ENCODE data around the gene TRABD2A. TPM values are rescaled to one million over a fixed set of nuclear protein-coding genes. Genes with fewer than 3 reads are reported as not detected.
"Not testable (repeated sequence)": the region's sequence is repeated elsewhere in the genome, so short reads cannot be mapped to it uniquely, and the experiment has no call there.

The TRABD2A gene
- total RNA-seq, 2 experiments from 2014 or later = 1.6 to 1.9 TPM

DNA sequence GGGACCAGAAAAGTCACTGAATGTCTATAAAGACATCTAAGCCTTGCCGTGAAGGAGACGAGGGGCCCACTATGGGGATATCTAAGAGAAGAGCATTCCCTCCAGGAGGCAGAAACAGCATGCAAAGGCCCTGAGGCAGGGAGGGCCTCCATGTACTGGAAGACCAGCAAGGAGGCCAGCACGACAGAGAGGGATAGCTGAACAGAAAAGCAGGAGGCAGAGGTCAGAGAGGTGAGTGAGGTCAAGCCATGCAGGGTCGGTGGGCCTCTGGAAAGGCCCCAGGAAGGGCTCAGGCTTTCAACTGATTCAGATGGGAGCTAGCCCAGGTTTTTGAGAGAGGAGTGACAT lies 5.7 kb downstream of the TRABD2A start:
- TF ChIP-seq, protein P1, sequence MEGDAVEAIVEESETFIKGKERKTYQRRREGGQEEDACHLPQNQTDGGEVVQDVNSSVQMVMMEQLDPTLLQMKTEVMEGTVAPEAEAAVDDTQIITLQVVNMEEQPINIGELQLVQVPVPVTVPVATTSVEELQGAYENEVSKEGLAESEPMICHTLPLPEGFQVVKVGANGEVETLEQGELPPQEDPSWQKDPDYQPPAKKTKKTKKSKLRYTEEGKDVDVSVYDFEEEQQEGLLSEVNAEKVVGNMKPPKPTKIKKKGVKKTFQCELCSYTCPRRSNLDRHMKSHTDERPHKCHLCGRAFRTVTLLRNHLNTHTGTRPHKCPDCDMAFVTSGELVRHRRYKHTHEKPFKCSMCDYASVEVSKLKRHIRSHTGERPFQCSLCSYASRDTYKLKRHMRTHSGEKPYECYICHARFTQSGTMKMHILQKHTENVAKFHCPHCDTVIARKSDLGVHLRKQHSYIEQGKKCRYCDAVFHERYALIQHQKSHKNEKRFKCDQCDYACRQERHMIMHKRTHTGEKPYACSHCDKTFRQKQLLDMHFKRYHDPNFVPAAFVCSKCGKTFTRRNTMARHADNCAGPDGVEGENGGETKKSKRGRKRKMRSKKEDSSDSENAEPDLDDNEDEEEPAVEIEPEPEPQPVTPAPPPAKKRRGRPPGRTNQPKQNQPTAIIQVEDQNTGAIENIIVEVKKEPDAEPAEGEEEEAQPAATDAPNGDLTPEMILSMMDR (conservative IDR thresholded peaks at IDR 0.05; ENCODE audit: low read length) = no peak
- TF ChIP-seq EZH2phosphoT487 (IDR thresholded peaks at IDR 0.05; ENCODE audit: borderline replicate concordance, low read depth, low read length) = no peak
- H3K27ac ChIP-seq (ENCODE audit: low read depth, low read length, poor library complexity, severe bottlenecking) = no peak overlapping the region
- H3K4me1 ChIP-seq (ENCODE audit: insufficient read depth, low read length, poor library complexity, severe bottlenecking) = no peaks in the 10 kb centered on the region
- no peaks in the 10 kb centered on the region for H3K79me2 ChIP-seq (ENCODE audit: insufficient read depth, low read depth, low read length)
- BruUV-seq (replicated peaks) = no TSS peak
- H4K20me1 ChIP-seq (ENCODE audit: insufficient read depth, low read length) = no peaks in the 10 kb centered on the region
- no peaks in the 10 kb centered on the region for H3K9me2 ChIP-seq (ENCODE audit: insufficient read depth, low read length)
- H2AFZ ChIP-seq (ENCODE audit: low read length) = no peak overlapping the region
- intact Hi-C loops (cut with micrococcal nuclease; ENCODE audit: unreplicated experiment) = no loop called here
- no peaks in the 10 kb centered on the region for H3K9me3 ChIP-seq (ENCODE audit: low read length)
- ChIA-PET CTCF (ENCODE audit: unreplicated experiment) (no interaction called here), POLR2A (interaction anchor here (0.6 kb wide), 1 partner anchor 271 kb away, joined by 5 read pairs; no protein-coding TSS in a partner anchor)
- no peak overlapping the region for H3K4me3 ChIP-seq (ENCODE audit: low read depth, low read length, poor library complexity, severe bottlenecking)
- no peak overlapping the region for H3K4me2 ChIP-seq (ENCODE audit: low read length)
- no peaks in the 10 kb centered on the region for H3K36me3 ChIP-seq (ENCODE audit: insufficient read depth, low read length)
- DNase-seq (ENCODE audit: low spot score) = no peak

DNA sequence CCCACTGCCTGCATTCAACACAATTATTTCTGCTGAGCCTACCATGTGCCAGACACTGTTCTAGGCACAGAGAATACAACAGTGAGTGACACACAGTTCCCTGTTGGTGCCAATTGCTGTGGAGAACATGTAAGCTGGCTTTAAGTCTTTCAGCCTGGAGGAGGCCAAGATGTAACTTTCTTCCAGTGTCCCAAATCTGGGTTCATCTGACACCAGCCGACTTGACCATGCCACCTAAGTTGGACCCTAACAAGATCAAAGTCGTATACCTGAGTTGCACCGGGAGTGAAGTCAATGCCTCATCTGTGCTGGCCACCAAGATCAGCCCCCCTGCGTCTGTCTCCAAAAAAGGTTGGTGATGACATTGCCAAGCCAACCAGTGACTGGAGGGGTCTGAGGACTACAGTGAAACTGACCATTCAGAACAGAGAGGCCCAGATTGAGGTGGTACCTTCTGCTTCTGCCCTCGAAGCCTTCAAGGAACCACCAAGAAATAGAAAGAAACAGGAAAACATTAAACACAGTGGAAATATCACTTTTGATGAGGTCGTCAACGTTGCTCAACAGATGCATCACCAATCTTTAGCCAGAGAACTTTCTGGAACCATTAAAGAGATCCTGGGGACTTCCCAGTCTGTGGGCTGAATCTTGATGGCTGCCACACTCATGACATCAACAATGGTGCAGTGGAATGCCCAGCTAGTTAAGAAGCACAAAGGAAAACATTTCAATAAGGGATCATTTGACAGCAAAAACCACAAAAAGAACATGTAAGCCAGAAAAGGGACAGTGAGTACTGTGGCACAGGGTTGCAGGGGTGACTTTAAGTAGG lies 6.3 kb downstream of the TRABD2A start:
- POLR2A ChIA-PET = no interaction called here
- H3K36me3 ChIP-seq (ENCODE audit: insufficient read depth, low read length) = no peaks in the 10 kb centered on the region
- no peak overlapping the region for H2AFZ ChIP-seq (ENCODE audit: low read length)
- intact Hi-C loops (cut with micrococcal nuclease; ENCODE audit: unreplicated experiment) = no loop called here
- H3K27ac ChIP-seq (ENCODE audit: low read depth, low read length, poor library complexity, severe bottlenecking) = no peak overlapping the region
- H3K4me1 ChIP-seq (ENCODE audit: insufficient read depth, low read length, poor library complexity, severe bottlenecking) = no peaks in the 10 kb centered on the region
- no peak for TF ChIP-seq EZH2phosphoT487 (IDR thresholded peaks at IDR 0.05; ENCODE audit: borderline replicate concordance, low read depth, low read length)
- TF ChIP-seq, protein P1 (conservative IDR thresholded peaks at IDR 0.05; ENCODE audit: low read length) = no peak
- BruUV-seq (replicated peaks) = no TSS peak
- no peaks in the 10 kb centered on the region for H3K9me3 ChIP-seq (ENCODE audit: low read length)
- no peak for DNase-seq (ENCODE audit: low spot score)
- CTCF ChIA-PET (ENCODE audit: unreplicated experiment) = no interaction called here
- no peaks in the 10 kb centered on the region for H3K9me2 ChIP-seq (ENCODE audit: insufficient read depth, low read length)
- no peaks in the 10 kb centered on the region for H3K79me2 ChIP-seq (ENCODE audit: insufficient read depth, low read depth, low read length)
- no peak overlapping the region for H3K4me3 ChIP-seq (ENCODE audit: low read depth, low read length, poor library complexity, severe bottlenecking)
- no peak overlapping the region for H3K4me2 ChIP-seq (ENCODE audit: low read length)
- no peaks in the 10 kb centered on the region for H4K20me1 ChIP-seq (ENCODE audit: insufficient read depth, low read length)

DNA sequence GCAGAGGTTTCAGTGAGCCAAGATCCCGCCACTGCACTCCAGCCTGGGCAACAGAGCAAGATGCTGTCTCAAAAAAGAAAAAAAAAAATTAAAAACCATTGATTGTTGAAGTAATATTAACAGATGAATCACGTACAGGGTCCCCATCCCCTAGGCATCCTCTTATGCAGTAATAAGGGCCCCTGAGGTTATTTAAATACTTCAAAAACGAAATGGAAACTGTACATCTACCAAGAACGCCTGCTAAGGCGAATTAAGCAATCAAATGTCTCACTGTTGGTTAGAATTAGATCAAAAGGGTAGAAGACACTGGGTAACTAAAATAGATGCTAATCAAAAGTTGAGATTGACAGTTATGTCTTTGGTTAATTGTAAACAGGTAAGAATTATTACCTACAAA lies 7.5 kb downstream of the TRABD2A start:
- Histone ChIP-seq H3K4me3 (ENCODE audit: low read depth, low read length, poor library complexity, severe bottlenecking) (no peak overlapping the region), H3K36me3 (ENCODE audit: insufficient read depth, low read length) (no peaks in the 10 kb centered on the region), H3K79me2 (ENCODE audit: insufficient read depth, low read depth, low read length) (no peaks in the 10 kb centered on the region), H2AFZ (ENCODE audit: low read length) (no peak overlapping the region), H3K9me3 (ENCODE audit: low read length) (no peaks in the 10 kb centered on the region), H4K20me1 (ENCODE audit: insufficient read depth, low read length) (no peaks in the 10 kb centered on the region), H3K4me1 (ENCODE audit: insufficient read depth, low read length, poor library complexity, severe bottlenecking) (no peaks in the 10 kb centered on the region), H3K27ac (ENCODE audit: low read depth, low read length, poor library complexity, severe bottlenecking) (no peak overlapping the region), H3K9me2 (ENCODE audit: insufficient read depth, low read length) (no peaks in the 10 kb centered on the region), H3K4me2 (ENCODE audit: low read length) (no peak overlapping the region)
- no TSS peak for BruUV-seq (replicated peaks)
- intact Hi-C loops (cut with micrococcal nuclease; ENCODE audit: unreplicated experiment) = no loop called here
- DNase-seq (ENCODE audit: low spot score) = no peak
- TF ChIP-seq EZH2phosphoT487 (IDR thresholded peaks at IDR 0.05; ENCODE audit: borderline replicate concordance, low read depth, low read length) = no peak
- TF ChIP-seq, protein P1 (conservative IDR thresholded peaks at IDR 0.05; ENCODE audit: low read length) = no peak
- POLR2A ChIA-PET = no interaction called here
- CTCF ChIA-PET (ENCODE audit: unreplicated experiment) = no interaction called here

DNA sequence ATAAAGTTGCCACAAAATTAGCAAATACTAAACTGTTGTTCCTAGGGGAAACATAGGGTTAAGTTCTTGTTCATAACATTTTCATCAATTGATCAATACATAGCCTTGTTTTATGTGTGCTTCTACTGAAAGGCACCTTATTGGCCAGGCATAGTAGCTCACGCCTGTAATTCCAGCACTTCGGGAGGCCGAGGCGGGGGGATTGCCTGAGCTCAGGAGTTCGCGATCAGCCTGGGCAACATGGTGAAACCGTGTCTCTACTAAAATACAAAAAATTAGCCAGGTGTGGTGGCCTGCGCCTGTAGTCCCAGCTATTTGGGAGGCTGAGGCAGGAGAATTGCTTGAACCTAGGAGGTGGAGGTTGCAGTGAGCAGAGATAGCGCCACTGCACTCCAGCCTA lies 8.2 kb downstream of the TRABD2A start:
- H3K4me3 ChIP-seq (ENCODE audit: low read depth, low read length, poor library complexity, severe bottlenecking); H3K9me2 ChIP-seq (ENCODE audit: insufficient read depth, low read length); POLR2A ChIA-PET; H3K4me2 ChIP-seq (ENCODE audit: low read length); DNase-seq (ENCODE audit: low spot score); H2AFZ ChIP-seq (ENCODE audit: low read length); H4K20me1 ChIP-seq (ENCODE audit: insufficient read depth, low read length); intact Hi-C loops (cut with micrococcal nuclease; ENCODE audit: unreplicated experiment); H3K36me3 ChIP-seq (ENCODE audit: insufficient read depth, low read length); BruUV-seq (replicated peaks); H3K4me1 ChIP-seq (ENCODE audit: insufficient read depth, low read length, poor library complexity, severe bottlenecking); H3K27ac ChIP-seq (ENCODE audit: low read depth, low read length, poor library complexity, severe bottlenecking); H3K79me2 ChIP-seq (ENCODE audit: insufficient read depth, low read depth, low read length); H3K9me3 ChIP-seq (ENCODE audit: low read length); CTCF ChIA-PET (ENCODE audit: unreplicated experiment): not testable (repeated sequence)
